Fibroblast of peridontal ligament (primary cell): ENCODE data around the gene SH3BP2.
"Not testable (repeated sequence)": the region's sequence is repeated elsewhere in the genome, so short reads cannot be mapped to it uniquely, and the experiment has no call there.

Source experiments
- DNase-seq: peaks from one replicate; pipeline ENCODE4 v3.0.0-alpha.2; 2010; ENCODE audit errors: extremely low read depth

Gene SH3BP2

GRCh38 chr4:2762486-2763370, 30.2 kb upstream of the SH3BP2 start:
- not testable (repeated sequence) for DNase-seq

GRCh38 chr4:2763511-2763967, 29.3 kb upstream of the SH3BP2 start:
- DNase-seq, result no peak

GRCh38 chr4:2765832-2766526, 26.9 kb upstream of the SH3BP2 start:
- no peak for DNase-seq

- DNase-seq, result no peak
These were observed 25.7 kb upstream of the SH3BP2 start for GRCh38 chr4:2767046-2767704.

- no peak for DNase-seq
These were observed 25.2 kb upstream of the SH3BP2 start for GRCh38 chr4:2767705-2768074.

GRCh38 chr4:2768124-2768523, 24.8 kb upstream of the SH3BP2 start:
- DNase-seq, result no peak

- no peak for DNase-seq
These were observed 24.0 kb upstream of the SH3BP2 start for GRCh38 chr4:2768921-2769336.

- peak; percentile 30 for DNase-seq
These were observed 21.6 kb upstream of the SH3BP2 start for GRCh38 chr4:2771264-2771663.

- DNase-seq, result not testable (repeated sequence)
These were observed 12.2 kb upstream of the SH3BP2 start for GRCh38 chr4:2780643-2781042.

GRCh38 chr4:2781911-2782310, 11.0 kb upstream of the SH3BP2 start:
- DNase-seq, result no peak

GRCh38 chr4:2783790-2784189, 9.1 kb upstream of the SH3BP2 start:
- DNase-seq, result peak; percentile 60

GRCh38 chr4:2785613-2786012, 7.3 kb upstream of the SH3BP2 start:
- DNase-seq, result no peak

GRCh38 chr4:2786152-2786671, 6.7 kb upstream of the SH3BP2 start:
- no peak for DNase-seq

- no peak for DNase-seq
These were observed 6.1 kb upstream of the SH3BP2 start for GRCh38 chr4:2786794-2787229.

GRCh38 chr4:2787230-2788100, 5.4 kb upstream of the SH3BP2 start:
- DNase-seq, result no peak

- no peak for DNase-seq
These were observed 4.8 kb upstream of the SH3BP2 start for GRCh38 chr4:2788101-2788500.

- DNase-seq, result no peak
These were observed 4.3 kb upstream of the SH3BP2 start for GRCh38 chr4:2788532-2789103.

GRCh38 chr4:2789351-2789750, 3.5 kb upstream of the SH3BP2 start:
- DNase-seq, result no peak

- DNase-seq, result no peak
These were observed 2.9 kb upstream of the SH3BP2 start for GRCh38 chr4:2789793-2790582.
